ENCODE data around the gene HBE1. TPM values are rescaled to one million over a fixed set of nuclear protein-coding genes. Genes with fewer than 3 reads are reported as not detected.
A peak's percentile ranks its signal among the peaks of the same experiment; 100 is the strongest.

Gene HBE1
- total and polyA plus RNA-seq, 2 experiments from 2014 or later: not detected

GRCh38 chr11:5242933-5243815, 26.6 kb downstream of the HBE1 start:
- TF ChIP-seq EZH2phosphoT487 (IDR thresholded peaks at IDR 0.05; ENCODE audit: insufficient read depth, low read depth): no peak
- TF ChIP-seq EZH2 (IDR thresholded peaks at IDR 0.05; ENCODE audit: insufficient read depth, poor library complexity, severe bottlenecking): no peak
- H3K27ac ChIP-seq: no peak overlapping the region
- H3K4me3 ChIP-seq: no peak overlapping the region
- in situ Hi-C loops (cut with MboI): no loop called here
- H3K9ac ChIP-seq: no peak overlapping the region
- no peak overlapping the region for H2AFZ ChIP-seq
- no peaks in the 10 kb centered on the region for H3K9me3 ChIP-seq (ENCODE audit: low read depth)
- DNase-seq: peak; percentile 46
- no peaks in the 10 kb centered on the region for H3K9me2 ChIP-seq (ENCODE audit: insufficient read depth)
- no peaks in the 10 kb centered on the region for H3K36me3 ChIP-seq (ENCODE audit: low read depth)
- H3K4me1 ChIP-seq (ENCODE audit: insufficient read depth): no peaks in the 10 kb centered on the region
- no peaks in the 10 kb centered on the region for H4K20me1 ChIP-seq (ENCODE audit: insufficient read depth)
- 11 to 19% methylated on average over 7 of the region's 7 CpGs for WGBS, 2 experiments (ENCODE audit: low coverage in 1 of 2, low lambda C conversion rate in 2 of 2, missing lambda C conversion rate in 2 of 2)
- H3F3A ChIP-seq (ENCODE audit: insufficient read depth): no peaks in the 10 kb centered on the region
- H3K4me2 ChIP-seq (ENCODE audit: unreplicated experiment): no peak overlapping the region
- H3K79me2 ChIP-seq (ENCODE audit: insufficient read depth): no peaks in the 10 kb centered on the region
- H3K27me3 ChIP-seq (replicated peaks; ENCODE audit: insufficient read depth): no peaks in the 10 kb centered on the region

GRCh38 chr11:5242208-5242607, 27.5 kb downstream of the HBE1 start:
- TF ChIP-seq EZH2 (IDR thresholded peaks at IDR 0.05; ENCODE audit: insufficient read depth, poor library complexity, severe bottlenecking) (no peak), EZH2phosphoT487 (IDR thresholded peaks at IDR 0.05; ENCODE audit: insufficient read depth, low read depth) (no peak)
- Histone ChIP-seq H2AFZ (no peak overlapping the region), H3K9me2 (ENCODE audit: insufficient read depth) (no peaks in the 10 kb centered on the region), H3K4me1 (ENCODE audit: insufficient read depth) (no peaks in the 10 kb centered on the region), H3K79me2 (ENCODE audit: insufficient read depth) (no peaks in the 10 kb centered on the region), H3K9me3 (ENCODE audit: low read depth) (no peaks in the 10 kb centered on the region), H3K27ac (no peak overlapping the region), H3K36me3 (ENCODE audit: low read depth) (no peaks in the 10 kb centered on the region), H3K4me3 (no peak overlapping the region), H3K9ac (no peak overlapping the region), H4K20me1 (ENCODE audit: insufficient read depth) (no peaks in the 10 kb centered on the region), H3K4me2 (ENCODE audit: unreplicated experiment) (no peak overlapping the region), H3K27me3 (replicated peaks; ENCODE audit: insufficient read depth) (no peaks in the 10 kb centered on the region), H3F3A (ENCODE audit: insufficient read depth) (no peaks in the 10 kb centered on the region)
- in situ Hi-C loops (cut with MboI): no loop called here
- no peak for DNase-seq
- WGBS, 2 experiments (ENCODE audit: low coverage in 1 of 2, low lambda C conversion rate in 2 of 2, missing lambda C conversion rate in 2 of 2): 51 to 61% methylated on average over 2 of the region's 2 CpGs

GRCh38 chr11:5241458-5241857, 28.3 kb downstream of the HBE1 start:
- no peaks in the 10 kb centered on the region for H3K27me3 ChIP-seq (replicated peaks; ENCODE audit: insufficient read depth)
- H4K20me1 ChIP-seq (ENCODE audit: insufficient read depth): no peaks in the 10 kb centered on the region
- TF ChIP-seq EZH2phosphoT487 (IDR thresholded peaks at IDR 0.05; ENCODE audit: insufficient read depth, low read depth) (no peak), EZH2 (IDR thresholded peaks at IDR 0.05; ENCODE audit: insufficient read depth, poor library complexity, severe bottlenecking) (no peak)
- no peaks in the 10 kb centered on the region for H3K79me2 ChIP-seq (ENCODE audit: insufficient read depth)
- no peaks in the 10 kb centered on the region for H3F3A ChIP-seq (ENCODE audit: insufficient read depth)
- H3K9me3 ChIP-seq (ENCODE audit: low read depth): no peaks in the 10 kb centered on the region
- DNase-seq: no peak
- H3K4me1 ChIP-seq (ENCODE audit: insufficient read depth): no peaks in the 10 kb centered on the region
- no peak overlapping the region for H3K9ac ChIP-seq
- H3K4me2 ChIP-seq (ENCODE audit: unreplicated experiment): no peak overlapping the region
- H3K4me3 ChIP-seq: no peak overlapping the region
- H3K36me3 ChIP-seq (ENCODE audit: low read depth): no peaks in the 10 kb centered on the region
- no peak overlapping the region for H3K27ac ChIP-seq
- no peaks in the 10 kb centered on the region for H3K9me2 ChIP-seq (ENCODE audit: insufficient read depth)
- WGBS, 2 experiments (ENCODE audit: low coverage in 1 of 2, low lambda C conversion rate in 2 of 2, missing lambda C conversion rate in 2 of 2): 40 to 49% methylated on average over 3 of the region's 3 CpGs
- in situ Hi-C loops (cut with MboI): no loop called here
- H2AFZ ChIP-seq: no peak overlapping the region

- no peaks in the 10 kb centered on the region for H3K9me2 ChIP-seq (ENCODE audit: insufficient read depth)
- H3K27ac ChIP-seq: no peak overlapping the region
- no peak overlapping the region for H3K9ac ChIP-seq
- no peaks in the 10 kb centered on the region for H3K79me2 ChIP-seq (ENCODE audit: insufficient read depth)
- in situ Hi-C loops (cut with MboI): no loop called here
- H3K4me1 ChIP-seq (ENCODE audit: insufficient read depth): no peaks in the 10 kb centered on the region
- H3K36me3 ChIP-seq (ENCODE audit: low read depth): no peaks in the 10 kb centered on the region
- no peak overlapping the region for H2AFZ ChIP-seq
- DNase-seq: no peak
- H3K4me2 ChIP-seq (ENCODE audit: unreplicated experiment): no peak overlapping the region
- no peaks in the 10 kb centered on the region for H3K9me3 ChIP-seq (ENCODE audit: low read depth)
- no peaks in the 10 kb centered on the region for H4K20me1 ChIP-seq (ENCODE audit: insufficient read depth)
- H3K4me3 ChIP-seq: no peak overlapping the region
- 49 to 64% methylated on average over 2 of the region's 2 CpGs for WGBS, 2 experiments (ENCODE audit: low coverage in 1 of 2, low lambda C conversion rate in 2 of 2, missing lambda C conversion rate in 2 of 2)
- H3F3A ChIP-seq (ENCODE audit: insufficient read depth): no peaks in the 10 kb centered on the region
- TF ChIP-seq EZH2phosphoT487 (IDR thresholded peaks at IDR 0.05; ENCODE audit: insufficient read depth, low read depth) (no peak), EZH2 (IDR thresholded peaks at IDR 0.05; ENCODE audit: insufficient read depth, poor library complexity, severe bottlenecking) (no peak)
- H3K27me3 ChIP-seq (replicated peaks; ENCODE audit: insufficient read depth): no peaks in the 10 kb centered on the region
Observed at GRCh38 chr11:5240458-5240857, 29.3 kb downstream of the HBE1 start.

Measured in GM23248 (cell line).